NCI-H82 treated with DMSO at 0.1 percent for 48 hours (cell line): ENCODE measurements around the gene LMNTD1.

ENCODE experiments used
- DNase-seq: peaks from one replicate; lab custom pipeline; 2025; ENCODE audit not compliant: unreplicated experiment; lab: John Stamatoyannopoulos, UW

Gene LMNTD1

DNA sequence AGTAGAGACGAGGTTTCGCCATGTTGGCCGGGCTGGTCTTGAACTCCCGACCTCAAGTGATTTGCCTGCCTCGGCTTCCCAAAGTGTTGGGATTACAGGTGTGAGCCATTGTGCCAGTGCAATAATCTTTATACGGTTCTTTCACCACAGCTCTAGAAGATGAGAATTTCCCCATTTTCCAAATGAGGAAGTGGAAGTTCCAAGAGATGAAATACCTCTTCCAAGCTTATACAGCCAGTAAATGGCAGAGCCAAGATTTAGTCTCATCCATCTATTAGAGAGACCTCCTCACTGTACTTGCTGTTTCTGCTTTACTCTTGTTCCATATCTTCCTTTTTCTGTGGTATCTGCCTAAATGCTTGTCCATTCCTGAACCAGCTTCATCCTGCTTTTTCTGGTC is 3.1 kb upstream of the LMNTD1 start:
- DNase-seq = no peak

GRCh38 chr12:25552681-25553080 is 402 bp downstream of the LMNTD1 start:
- DNase-seq = no peak

- no peak for DNase-seq
Observed at GRCh38 chr12:25550186-25550585, 2.9 kb downstream of the LMNTD1 start.

- DNase-seq = no peak
Observed at GRCh38 chr12:25549120-25549519, 4.0 kb downstream of the LMNTD1 start.

DNA sequence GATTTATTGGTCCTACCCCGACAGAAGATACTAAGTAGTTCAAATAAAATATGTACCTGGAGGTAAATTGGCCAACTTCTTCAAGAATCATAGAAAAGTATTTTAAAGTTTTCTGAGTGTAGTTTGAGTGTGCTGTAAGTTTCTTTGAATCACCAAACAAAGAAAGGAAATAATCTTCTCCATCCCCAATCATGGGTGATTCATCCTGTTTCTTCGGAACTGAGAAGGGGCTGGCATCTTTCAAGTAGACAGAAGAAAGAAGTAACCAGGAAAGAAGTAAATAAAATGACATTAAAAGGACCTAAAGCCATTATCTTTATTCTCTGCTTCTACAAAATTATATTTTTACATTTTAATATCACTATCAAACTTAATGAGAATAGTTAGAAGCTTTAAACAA is 6.8 kb downstream of the LMNTD1 start:
- no peak for DNase-seq

DNA sequence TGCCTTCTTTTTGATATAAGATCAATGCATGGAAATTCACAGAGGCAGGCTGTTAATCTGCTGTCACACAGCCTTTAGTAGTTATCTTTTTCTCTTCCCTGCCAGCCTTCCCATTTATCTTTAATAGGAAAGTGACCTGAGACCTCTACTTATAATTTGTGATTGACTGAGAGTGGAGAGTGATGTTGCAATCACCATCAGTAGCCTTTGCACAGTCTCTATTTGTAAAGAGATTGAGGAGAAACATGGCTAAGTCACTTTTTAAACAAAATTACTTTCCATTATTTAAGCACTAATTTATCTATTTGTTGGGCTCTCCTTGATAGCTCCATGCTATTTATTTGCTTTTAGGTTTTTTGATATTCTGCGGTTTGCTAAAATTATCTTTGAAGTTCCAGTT is 19.9 kb downstream of the LMNTD1 start:
- no peak for DNase-seq

- DNase-seq = no peak
Observed at GRCh38 chr12:25531502-25532052, 21.5 kb downstream of the LMNTD1 start.

GRCh38 chr12:25529738-25530137 is 23.3 kb downstream of the LMNTD1 start:
- no peak for DNase-seq

DNA sequence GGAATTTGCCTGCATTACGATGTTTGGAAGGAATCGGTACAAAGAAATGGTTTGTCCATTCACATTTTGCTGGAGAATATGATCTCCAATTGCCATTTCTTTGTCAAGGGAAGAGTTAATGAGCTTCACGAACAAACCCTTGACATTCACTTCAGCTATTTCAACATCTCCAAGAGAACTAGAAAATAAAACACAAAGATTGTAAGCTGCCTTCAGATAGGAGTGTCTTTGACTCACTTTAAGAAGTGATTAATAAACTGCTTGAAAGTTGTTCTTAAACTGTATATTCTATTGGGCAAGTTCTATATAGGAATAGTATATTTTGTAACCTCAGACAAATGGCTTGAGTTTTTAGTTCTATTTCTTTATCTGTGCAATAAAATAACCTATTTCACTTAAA is 26.3 kb downstream of the LMNTD1 start:
- no peak for DNase-seq

DNA sequence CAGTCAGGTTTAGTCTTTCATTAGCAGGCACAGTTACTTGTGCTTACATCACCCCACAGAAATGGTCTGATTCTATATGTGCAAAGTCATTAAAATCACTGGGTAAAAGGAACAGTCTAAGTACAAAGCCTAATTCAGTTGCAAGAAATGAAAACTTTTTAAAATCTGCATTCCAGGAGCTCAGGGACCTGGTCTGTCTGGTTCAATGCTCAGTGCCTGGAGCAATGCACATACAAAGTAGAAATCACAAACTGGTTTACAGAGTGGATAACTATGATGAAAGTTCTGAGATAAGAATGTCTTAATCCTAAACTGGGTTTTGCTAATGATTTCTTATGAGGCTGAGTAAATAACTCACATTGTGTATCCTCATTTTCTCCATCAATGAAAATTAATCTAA is 28.7 kb downstream of the LMNTD1 start:
- DNase-seq = no peak

DNA sequence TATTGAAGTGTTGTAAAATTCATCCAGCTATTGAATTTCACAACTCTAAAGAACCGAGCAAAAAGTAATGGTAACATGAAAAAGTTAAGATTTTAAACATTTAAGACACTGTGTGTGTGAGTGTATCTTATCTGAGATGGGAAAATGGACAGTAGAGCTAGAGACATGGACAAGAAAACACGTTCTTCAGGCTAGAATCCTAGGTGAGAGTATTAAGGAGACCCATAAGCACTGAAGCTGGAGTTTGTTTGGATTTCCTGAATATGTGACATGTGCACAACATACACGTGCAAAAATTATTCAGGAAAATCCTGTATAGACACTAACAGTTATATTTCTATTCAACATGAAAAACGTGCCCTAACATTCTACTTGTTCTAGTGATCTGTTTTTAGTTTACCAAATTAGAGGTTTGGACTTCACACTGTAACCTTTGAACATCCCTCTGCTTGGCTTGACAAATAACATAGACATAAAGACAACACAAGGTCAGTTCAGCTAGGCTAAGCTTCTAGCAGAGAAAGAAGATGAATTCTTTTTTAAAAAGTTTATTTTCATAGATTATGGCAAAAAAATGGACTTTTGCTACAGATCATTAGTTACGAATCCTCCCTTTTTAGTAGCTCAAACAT is 31.3 kb downstream of the LMNTD1 start:
- no peak for DNase-seq

DNA sequence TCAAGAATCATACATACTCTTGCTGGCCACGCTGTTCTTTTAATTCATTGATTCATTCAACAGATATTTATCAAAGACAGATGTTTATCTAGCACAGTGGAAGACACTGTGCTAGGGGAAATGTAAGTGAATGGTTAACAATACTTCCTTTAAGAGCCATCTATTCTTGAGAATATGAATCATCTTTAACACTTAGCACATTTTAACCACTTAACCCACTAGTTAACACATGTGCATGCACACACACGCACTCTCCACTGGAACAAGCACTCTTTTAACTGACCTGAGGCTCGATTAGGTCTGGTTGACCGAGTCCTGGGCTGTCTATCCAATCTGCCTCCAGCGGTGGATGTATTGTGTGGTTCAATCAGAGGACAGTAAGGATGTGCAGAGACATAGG is 34.6 kb downstream of the LMNTD1 start:
- DNase-seq = no peak

- no peak for DNase-seq
Observed at GRCh38 chr12:25504744-25505143, 48.3 kb downstream of the LMNTD1 start.

GRCh38 chr12:25503666-25504065 is 49.4 kb downstream of the LMNTD1 start:
- DNase-seq = no peak

DNA sequence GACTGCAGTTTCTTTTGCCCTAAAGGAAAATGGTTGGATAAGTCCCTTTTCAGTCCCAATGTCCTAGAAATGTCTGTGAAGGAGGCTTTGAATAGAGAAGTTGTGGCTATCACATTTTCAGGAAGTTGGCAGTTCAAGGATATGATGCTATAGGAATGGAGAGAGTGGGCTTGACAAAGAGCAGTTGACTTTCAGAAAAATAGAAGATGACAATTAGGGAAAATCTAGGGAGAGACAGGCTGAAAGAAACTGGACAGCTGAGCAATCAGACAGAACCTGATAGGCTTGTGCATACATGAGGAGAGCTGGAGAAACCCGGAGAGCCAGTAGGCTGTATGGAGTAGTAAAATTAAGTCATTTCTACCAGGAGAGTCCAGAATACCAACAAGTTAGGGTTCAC is 50.5 kb downstream of the LMNTD1 start:
- no peak for DNase-seq

GRCh38 chr12:25502118-25502517 is 51.0 kb downstream of the LMNTD1 start:
- DNase-seq = no peak

GRCh38 chr12:25501549-25501948 is 51.5 kb downstream of the LMNTD1 start:
- no peak for DNase-seq

- DNase-seq = no peak
Observed at GRCh38 chr12:25500651-25501050, 52.4 kb downstream of the LMNTD1 start.

DNA sequence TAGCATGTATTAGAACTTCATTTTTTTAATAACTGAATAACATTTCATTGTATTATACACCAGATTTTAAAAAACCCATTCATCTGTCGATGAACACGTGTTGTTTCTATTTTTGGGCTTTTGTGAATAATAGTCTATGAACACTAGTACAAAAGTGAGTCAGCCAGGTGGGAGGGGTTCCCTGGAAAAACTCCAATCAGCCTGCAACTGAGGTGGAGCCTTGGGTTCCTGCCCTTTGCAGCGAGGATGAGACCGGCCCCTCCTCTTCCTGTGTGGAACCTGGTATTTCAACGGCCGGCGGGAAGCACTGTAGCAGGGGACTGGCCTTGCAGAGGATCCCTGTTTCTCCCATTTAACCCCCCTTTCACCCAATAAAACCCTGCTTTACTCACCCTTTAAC is 56.1 kb downstream of the LMNTD1 start:
- DNase-seq = no peak

GRCh38 chr12:25496098-25496587 is 56.9 kb downstream of the LMNTD1 start:
- DNase-seq = no peak

GRCh38 chr12:25495331-25496097 is 57.6 kb downstream of the LMNTD1 start:
- DNase-seq = no peak

- DNase-seq = no peak
Observed at GRCh38 chr12:25494926-25495325, 58.2 kb downstream of the LMNTD1 start.
